ENCODE data around the gene AOC2.

DNA sequence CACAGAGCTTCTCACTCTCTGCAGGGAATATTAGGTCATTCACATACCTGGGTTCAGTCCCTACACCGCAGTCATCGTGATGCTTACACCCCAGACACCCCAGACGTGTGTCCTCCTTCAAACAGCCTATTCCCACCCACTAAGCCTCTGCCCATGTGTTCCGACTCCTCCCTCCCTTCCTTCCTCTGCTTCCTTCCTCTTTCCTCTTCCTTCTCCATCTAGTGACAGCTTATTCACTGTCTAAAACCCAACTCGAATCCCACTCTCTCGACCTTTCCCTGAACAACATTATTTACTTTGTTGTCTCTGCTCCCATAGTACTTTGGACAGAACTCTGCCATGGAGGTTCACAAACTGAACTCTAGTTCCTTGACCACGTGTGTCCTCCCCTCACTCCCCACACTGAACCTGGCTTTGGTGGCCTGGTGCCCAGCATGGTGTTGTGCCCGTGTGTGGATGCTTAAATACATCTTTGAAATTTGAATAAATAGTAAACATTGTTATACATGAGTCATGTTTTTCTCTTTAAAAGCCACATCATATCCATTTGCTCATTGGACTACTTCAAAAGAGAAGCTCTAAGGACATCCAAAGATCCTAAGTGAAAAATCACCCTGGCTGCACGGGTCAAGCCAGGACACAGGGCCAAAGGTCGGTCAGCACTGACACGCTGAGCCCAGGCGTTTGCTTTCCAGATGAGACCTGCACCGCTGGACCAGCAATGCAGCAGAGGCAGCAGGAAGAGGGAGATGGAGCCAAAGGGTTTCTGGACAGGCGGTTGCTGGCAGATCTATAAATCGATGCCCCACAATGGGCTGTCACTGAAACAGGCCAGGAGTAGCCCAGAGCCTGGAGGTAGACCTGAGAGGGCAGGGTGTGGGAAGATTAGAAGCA is 42.1 kb downstream of the AOC2 start:
- TF ChIP-seq EZH2 (IDR thresholded peaks at IDR 0.05) = no peak
- no peak for TF ChIP-seq POLR2AphosphoS5 (IDR thresholded peaks at IDR 0.05; ENCODE audit: borderline replicate concordance, low read depth, low read length)
- no peak for TF ChIP-seq FOXP2 (optimal IDR thresholded peaks at IDR 0.05; ENCODE audit: control extremely low read depth, extremely low read length, insufficient read depth)

All from SK-N-MC (cell line).